Testis (tissue), 3 donors: Measurements from ENCODE around the gene DHX16. TPM values are rescaled to one million over a fixed set of nuclear protein-coding genes. Genes with fewer than 3 reads are reported as not detected.
"Not testable (repeated sequence)": the region's sequence is repeated elsewhere in the genome, so short reads cannot be mapped to it uniquely, and the experiment has no call there.

ENCODE experiments used
- DNase-seq: peaks from one replicate; pipeline ENCODE4 v3.0.0-alpha.2; 2019
- H3K27ac ChIP-seq, 2 donors: fragments of 200-600 bp; sonication (generic); one replicate each; pipeline ENCODE4 v1.5.1; 2019
- H3K27me3 ChIP-seq: fragments of 200-600 bp; sonication (generic); one replicate; pipeline ENCODE4 v1.5.1; 2019
- H3K36me3 ChIP-seq: fragments of 200-600 bp; sonication (generic); one replicate; pipeline ENCODE4 v1.5.1; 2017; ENCODE audit warnings: low read depth; ENCODE audit errors: missing control alignments
- H3K4me1 ChIP-seq: fragments of 200-600 bp; sonication (generic); one replicate; pipeline ENCODE4 v1.5.1; 2019
- H3K4me3 ChIP-seq, 2 donors: fragments of 200-600 bp; sonication (generic); one replicate each; pipeline ENCODE4 v1.5.1; 2017 to 2019
- H3K9me3 ChIP-seq: fragments of 200-600 bp; sonication (generic); one replicate; pipeline ENCODE4 v1.5.1; 2017
- CTCF ChIP-seq, 3 experiments: fragments of 450-650 bp in 2 of 3; fragments of 200-600 bp in 1 of 3; sonication (generic) in 1 of 3; IDR thresholded peaks; one replicate each; pipeline ENCODE4 v1.5.1; 2016 to 2019; ENCODE audit warnings: antibody characterized with exemption in 3 of 3, mild to moderate bottlenecking in 2 of 3, moderate library complexity in 1 of 3
- POLR2A ChIP-seq: fragments of 450-650 bp; IDR thresholded peaks from one replicate; pipeline ENCODE4 v1.6.1; 2017; ENCODE audit warnings: antibody characterized with exemption, mild to moderate bottlenecking, moderate library complexity
- WGBS, 2 donors: methylation state at CpG; one replicate each; pipeline ENCODE4 v1.1.5; 2018; 5-methylcytosine and 5-hydroxymethylcytosine counted together
- intact Hi-C: fragments of 100-400 bp; cut with DNase I; formaldehyde crosslinking; loops from one replicate; pipeline ENCODE4 v1.15.1; 2023; ENCODE audit warnings: low total_unique reads
- polyA plus RNA-seq: library from polyadenylated mRNA; stranded (reverse); fragments of 350-450 nt; fragmentation: Illumina TruSeq; extraction: RNeasy Lipid Tissue Mini Kit (QIAGEN cat#74804); gene quantifications from one replicate; pipeline ENCODE4 v1.2.3, GENCODE V29; 2014; ENCODE audit warnings: low read depth, low replicate concordance; ENCODE audit not compliant: insufficient read depth
- total RNA-seq, 2 donors: library from RNA; depleted of rRNA; stranded (reverse); fragments of >200 nt; gene quantifications; one replicate each; pipeline ENCODE4 v1.2.3, GENCODE V29; 2016

DHX16 gene
- total and polyA plus RNA-seq, 3 donors from 2014 or later = 68.0 to 109 (median 68.0) TPM

GRCh38 chr6:30719791-30720737 lies 47.3 kb upstream of the DHX16 start, which contains the start of gene TUBB:
Gene TUBB (plus strand): TSS chr6:30720352. CDS start chr6:30720507, 155 bp downstream.
- Histone ChIP-seq H3K27ac (peak within 1 kb of the TSS; percentile 89 to 90), H3K36me3 (no peaks in the 10 kb centered on the region), H3K4me1 (peaks cover 24% of the 10 kb centered on the region), H3K27me3 (no peaks in the 10 kb centered on the region), H3K4me3 (peak within 1 kb of the TSS; percentile 73 to 99), H3K9me3 (no peaks in the 10 kb centered on the region)
- intact Hi-C loops = loop anchor here (2.0 to 10.0 kb wide), 2 partner anchors 33 to 1075 kb away; partner anchors contain the start of gene PPP1R18
- peak; percentile 99 for DNase-seq
- WGBS, 2 donors = 0 to 1% methylated on average over 35 to 38 of the region's 38 CpGs
- peak in 2 of 3 experiments; percentile 19 to 31 for TF ChIP-seq CTCF (IDR thresholded peaks at IDR 0.05)
- TF ChIP-seq POLR2A = peak; percentile 83

GRCh38 chr6:30719356-30719755 lies 46.5 kb upstream of the DHX16 start:
- H3K4me3 ChIP-seq = peak overlapping the region; percentile 73 to 99
- H3K4me1 ChIP-seq = peaks cover 23% of the 10 kb centered on the region
- intact Hi-C loops = no loop called here
- no peaks in the 10 kb centered on the region for H3K27me3 ChIP-seq
- no peaks in the 10 kb centered on the region for H3K9me3 ChIP-seq
- DNase-seq = no peak
- TF ChIP-seq CTCF (IDR thresholded peaks at IDR 0.05) = no peak
- TF ChIP-seq POLR2A = no peak
- peak overlapping the region; percentile 42 to 90 for H3K27ac ChIP-seq
- 7 to 12% methylated on average over 8 of the region's 8 CpGs for WGBS, 2 donors
- no peaks in the 10 kb centered on the region for H3K36me3 ChIP-seq

GRCh38 chr6:30717845-30718720 lies 45.3 kb upstream of the DHX16 start:
- Histone ChIP-seq H3K4me3 (peak overlapping the region; percentile 62 to 78), H3K27ac (peak overlapping the region; percentile 73 to 90), H3K4me1 (peaks cover 23% of the 10 kb centered on the region)
- DNase-seq = peak; percentile 47
- intact Hi-C loops, H3K36me3 ChIP-seq, H3K27me3 ChIP-seq, H3K9me3 ChIP-seq: not testable (repeated sequence)
- WGBS, 2 donors = 45 to 60% methylated on average over 37 of the region's 37 CpGs

- H3K4me1 ChIP-seq = peaks cover 15% of the 10 kb centered on the region
- peak within 1 kb of the TSS; percentile 90 for H3K27ac ChIP-seq
- no peaks in the 10 kb centered on the region for H3K9me3 ChIP-seq
- 0% methylated on average over 8 to 33 of the region's 48 CpGs for WGBS, 2 donors
- no peaks in the 10 kb centered on the region for H3K27me3 ChIP-seq
- peak within 1 kb of the TSS; percentile 62 to 78 for H3K4me3 ChIP-seq
- DNase-seq = peak; percentile 100
- intact Hi-C loops = no loop called here
- no peaks in the 10 kb centered on the region for H3K36me3 ChIP-seq
- TF ChIP-seq CTCF (IDR thresholded peaks at IDR 0.05) (peak in 2 of 3 experiments; percentile 55 to 58), POLR2A (peak; percentile 81)
Observed at GRCh38 chr6:30717129-30717844, 44.5 kb upstream of the DHX16 start, which contains the start of gene MDC1. Gene MDC1 (minus strand): TSS chr6:30717281. CDS start chr6:30715175, 2,106 bp downstream.
